Measurements from ENCODE around the gene C10orf67.
A peak's percentile ranks its signal among the peaks of the same experiment; 100 is the strongest.

C10orf67 gene

GRCh38 chr10:23343591-23344240 lies 881 bp downstream of the C10orf67 start:
- H3K9ac ChIP-seq (ENCODE audit: low read depth in 1 of 2, low read length in 2 of 2), result no peak overlapping the region
- H3K9me3 ChIP-seq (ENCODE audit: control insufficient read depth in 1 of 2, low read length in 2 of 2), result no peaks in the 10 kb centered on the region
- H3K27me3 ChIP-seq (ENCODE audit: control insufficient read depth in 1 of 2, insufficient read depth in 2 of 2, low read length in 2 of 2), result no peaks in the 10 kb centered on the region
- no peak overlapping the region for H3K27ac ChIP-seq (ENCODE audit: low read depth, low read length)
- H3K4me1 ChIP-seq (ENCODE audit: control insufficient read depth in 1 of 2, insufficient read depth in 2 of 2, low read length in 2 of 2), result peaks cover 0 to 5% of the 10 kb centered on the region in 2 donors
- no peaks in the 10 kb centered on the region for H3K36me3 ChIP-seq (ENCODE audit: control insufficient read depth in 1 of 2, insufficient read depth in 2 of 2, low read length in 2 of 2)
- peak overlapping the region; percentile 58 to 79 for H3K4me3 ChIP-seq (ENCODE audit: low read depth in 1 of 2, low read length in 2 of 2)

- H3K36me3 ChIP-seq (ENCODE audit: control insufficient read depth in 1 of 2, insufficient read depth in 2 of 2, low read length in 2 of 2), result no peaks in the 10 kb centered on the region
- H3K27me3 ChIP-seq (ENCODE audit: control insufficient read depth in 1 of 2, insufficient read depth in 2 of 2, low read length in 2 of 2), result no peaks in the 10 kb centered on the region
- no peak overlapping the region for H3K27ac ChIP-seq (ENCODE audit: low read depth, low read length)
- H3K4me3 ChIP-seq (ENCODE audit: low read depth in 1 of 2, low read length in 2 of 2), result no peak overlapping the region
- no peak overlapping the region for H3K9ac ChIP-seq (ENCODE audit: low read depth in 1 of 2, low read length in 2 of 2)
- peaks cover 0 to 5% of the 10 kb centered on the region in 2 donors for H3K4me1 ChIP-seq (ENCODE audit: control insufficient read depth in 1 of 2, insufficient read depth in 2 of 2, low read length in 2 of 2)
- H3K9me3 ChIP-seq (ENCODE audit: control insufficient read depth in 1 of 2, low read length in 2 of 2), result no peaks in the 10 kb centered on the region
Measured at GRCh38 chr10:23342213-23342884, 2.2 kb downstream of the C10orf67 start.

DNA sequence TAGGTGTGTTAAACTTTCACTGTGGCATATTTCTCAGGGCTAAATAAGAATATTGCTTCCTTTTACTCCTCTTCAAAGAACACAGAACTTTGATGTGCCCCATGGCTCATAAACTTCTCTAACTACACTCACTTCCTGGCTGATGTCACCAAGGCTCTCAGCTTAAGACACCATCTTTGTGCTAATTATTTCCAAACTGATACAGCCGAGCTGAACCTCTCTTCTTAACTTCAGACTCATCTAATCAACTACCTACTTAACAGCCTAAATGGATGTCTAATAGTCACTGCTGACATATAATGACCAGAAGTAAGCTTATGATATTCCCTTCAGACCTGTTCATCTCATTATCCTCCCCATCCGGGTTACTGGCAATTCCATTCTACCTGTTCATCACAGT lies 3.6 kb downstream of the C10orf67 start:
- Histone ChIP-seq H3K27me3 (ENCODE audit: control insufficient read depth in 1 of 2, insufficient read depth in 2 of 2, low read length in 2 of 2) (no peaks in the 10 kb centered on the region), H3K27ac (ENCODE audit: low read depth, low read length) (no peak overlapping the region), H3K9me3 (ENCODE audit: control insufficient read depth in 1 of 2, low read length in 2 of 2) (no peaks in the 10 kb centered on the region), H3K36me3 (ENCODE audit: control insufficient read depth in 1 of 2, insufficient read depth in 2 of 2, low read length in 2 of 2) (no peaks in the 10 kb centered on the region), H3K4me1 (ENCODE audit: control insufficient read depth in 1 of 2, insufficient read depth in 2 of 2, low read length in 2 of 2) (peaks cover 0 to 5% of the 10 kb centered on the region in 2 donors), H3K4me3 (ENCODE audit: low read depth in 1 of 2, low read length in 2 of 2) (no peak overlapping the region), H3K9ac (ENCODE audit: low read depth in 1 of 2, low read length in 2 of 2) (no peak overlapping the region)

- no peaks in the 10 kb centered on the region for H3K36me3 ChIP-seq (ENCODE audit: control insufficient read depth in 1 of 2, insufficient read depth in 2 of 2, low read length in 2 of 2)
- peaks cover 0 to 5% of the 10 kb centered on the region in 2 donors for H3K4me1 ChIP-seq (ENCODE audit: control insufficient read depth in 1 of 2, insufficient read depth in 2 of 2, low read length in 2 of 2)
- no peaks in the 10 kb centered on the region for H3K27me3 ChIP-seq (ENCODE audit: control insufficient read depth in 1 of 2, insufficient read depth in 2 of 2, low read length in 2 of 2)
- no peaks in the 10 kb centered on the region for H3K9me3 ChIP-seq (ENCODE audit: control insufficient read depth in 1 of 2, low read length in 2 of 2)
- H3K27ac ChIP-seq (ENCODE audit: low read depth, low read length), result no peak overlapping the region
- H3K9ac ChIP-seq (ENCODE audit: low read depth in 1 of 2, low read length in 2 of 2), result no peak overlapping the region
- H3K4me3 ChIP-seq (ENCODE audit: low read depth in 1 of 2, low read length in 2 of 2), result no peak overlapping the region
Measured at GRCh38 chr10:23340354-23340753, 4.2 kb downstream of the C10orf67 start.

GRCh38 chr10:23338886-23339285 lies 5.7 kb downstream of the C10orf67 start:
- H3K36me3 ChIP-seq (ENCODE audit: control insufficient read depth in 1 of 2, insufficient read depth in 2 of 2, low read length in 2 of 2), result no peaks in the 10 kb centered on the region
- no peak overlapping the region for H3K27ac ChIP-seq (ENCODE audit: low read depth, low read length)
- no peaks in the 10 kb centered on the region for H3K27me3 ChIP-seq (ENCODE audit: control insufficient read depth in 1 of 2, insufficient read depth in 2 of 2, low read length in 2 of 2)
- no peaks in the 10 kb centered on the region for H3K9me3 ChIP-seq (ENCODE audit: control insufficient read depth in 1 of 2, low read length in 2 of 2)
- no peaks in the 10 kb centered on the region for H3K4me1 ChIP-seq (ENCODE audit: control insufficient read depth in 1 of 2, insufficient read depth in 2 of 2, low read length in 2 of 2)
- no peak overlapping the region for H3K9ac ChIP-seq (ENCODE audit: low read depth in 1 of 2, low read length in 2 of 2)
- no peak overlapping the region for H3K4me3 ChIP-seq (ENCODE audit: low read depth in 1 of 2, low read length in 2 of 2)

DNA sequence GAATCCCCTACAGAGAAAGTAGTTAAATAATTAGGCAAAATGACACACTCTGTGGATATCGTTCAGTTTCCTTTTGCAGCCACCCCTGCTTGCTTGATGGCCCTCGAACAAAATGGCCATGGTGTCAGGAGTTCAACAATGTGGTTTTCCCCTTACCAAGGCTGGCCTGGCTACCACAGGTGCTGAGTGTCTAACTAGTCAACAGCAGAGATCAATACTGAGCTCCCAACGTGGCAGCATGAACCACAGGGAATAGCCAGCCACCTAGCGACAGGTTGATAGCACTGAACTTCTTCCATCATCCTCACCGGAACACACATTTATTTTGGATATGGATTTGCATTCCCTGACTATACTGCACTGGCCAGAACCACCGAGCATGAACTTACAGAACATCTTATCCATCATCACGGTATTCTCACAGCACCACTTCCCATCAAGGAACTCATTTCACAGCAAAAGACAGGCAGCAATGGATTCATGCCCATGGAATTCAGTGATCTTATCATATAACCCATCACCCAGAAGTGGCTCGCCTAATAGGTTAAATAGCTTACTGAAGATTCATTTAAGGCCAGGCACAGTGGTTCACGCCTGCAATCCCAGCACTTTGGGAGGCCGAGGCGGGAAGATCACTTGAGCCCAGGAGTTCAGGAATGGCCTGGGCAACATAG lies 6.3 kb downstream of the C10orf67 start:
- Histone ChIP-seq H3K9me3 (ENCODE audit: control insufficient read depth in 1 of 2, low read length in 2 of 2) (no peaks in the 10 kb centered on the region), H3K9ac (ENCODE audit: low read depth in 1 of 2, low read length in 2 of 2) (no peak overlapping the region), H3K27ac (ENCODE audit: low read depth, low read length) (no peak overlapping the region), H3K36me3 (ENCODE audit: control insufficient read depth in 1 of 2, insufficient read depth in 2 of 2, low read length in 2 of 2) (no peaks in the 10 kb centered on the region), H3K27me3 (ENCODE audit: control insufficient read depth in 1 of 2, insufficient read depth in 2 of 2, low read length in 2 of 2) (no peaks in the 10 kb centered on the region), H3K4me1 (ENCODE audit: control insufficient read depth in 1 of 2, insufficient read depth in 2 of 2, low read length in 2 of 2) (no peaks in the 10 kb centered on the region), H3K4me3 (ENCODE audit: low read depth in 1 of 2, low read length in 2 of 2) (no peak overlapping the region)

GRCh38 chr10:23337616-23338015 lies 7.0 kb downstream of the C10orf67 start:
- H3K9ac ChIP-seq (ENCODE audit: low read depth in 1 of 2, low read length in 2 of 2), result no peak overlapping the region
- no peaks in the 10 kb centered on the region for H3K27me3 ChIP-seq (ENCODE audit: control insufficient read depth in 1 of 2, insufficient read depth in 2 of 2, low read length in 2 of 2)
- H3K4me1 ChIP-seq (ENCODE audit: control insufficient read depth in 1 of 2, insufficient read depth in 2 of 2, low read length in 2 of 2), result no peaks in the 10 kb centered on the region

DNA sequence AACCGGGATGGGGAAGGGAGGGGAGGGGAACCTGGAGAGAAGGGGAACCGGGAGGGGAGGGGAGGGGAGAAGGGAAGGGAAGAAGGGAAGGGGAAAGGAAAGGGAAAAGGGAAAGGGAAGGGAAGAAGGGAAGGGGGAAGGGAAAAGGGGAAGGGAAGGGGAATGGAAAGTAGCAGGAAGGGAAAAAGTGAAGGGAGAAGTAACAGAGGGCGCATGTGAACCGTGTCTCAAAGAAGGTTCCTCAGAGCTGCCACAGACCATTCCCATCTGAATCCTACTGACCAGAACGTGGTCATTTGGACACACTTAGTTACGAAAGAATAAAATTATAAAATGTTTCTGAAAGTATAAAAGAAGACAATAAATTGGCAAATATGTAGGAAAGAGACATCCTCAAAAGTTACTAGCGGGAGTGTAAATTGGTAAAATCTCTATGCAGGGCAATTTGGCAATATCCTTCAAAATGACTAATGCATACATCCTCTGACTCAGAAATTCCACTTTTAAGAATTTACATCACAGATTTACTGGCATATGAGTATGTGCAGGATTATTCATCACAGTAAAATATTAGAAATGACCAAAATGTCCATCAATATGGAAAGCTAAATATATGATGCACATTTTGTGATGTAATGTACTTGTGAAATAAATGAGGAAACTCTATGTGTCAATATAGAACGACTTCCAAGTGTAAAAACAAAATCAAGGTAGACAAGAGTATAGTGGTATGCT lies 12.9 kb downstream of the C10orf67 start:
- Histone ChIP-seq H3K4me3 (ENCODE audit: low read depth in 1 of 2, low read length in 2 of 2) (no peak overlapping the region), H3K27ac (ENCODE audit: low read depth, low read length) (no peak overlapping the region), H3K4me1 (ENCODE audit: control insufficient read depth in 1 of 2, insufficient read depth in 2 of 2, low read length in 2 of 2) (no peaks in the 10 kb centered on the region), H3K9me3 (ENCODE audit: control insufficient read depth in 1 of 2, low read length in 2 of 2) (no peaks in the 10 kb centered on the region), H3K36me3 (ENCODE audit: control insufficient read depth in 1 of 2, insufficient read depth in 2 of 2, low read length in 2 of 2) (no peaks in the 10 kb centered on the region), H3K9ac (ENCODE audit: low read depth in 1 of 2, low read length in 2 of 2) (no peak overlapping the region), H3K27me3 (ENCODE audit: control insufficient read depth in 1 of 2, insufficient read depth in 2 of 2, low read length in 2 of 2) (no peaks in the 10 kb centered on the region)

More at GRCh38 chr10:23337616-23338015, 7.0 kb downstream of the C10orf67 start:
- no peaks in the 10 kb centered on the region for H3K36me3 ChIP-seq (ENCODE audit: control insufficient read depth in 1 of 2, insufficient read depth in 2 of 2, low read length in 2 of 2)
- no peak overlapping the region for H3K4me3 ChIP-seq (ENCODE audit: low read depth in 1 of 2, low read length in 2 of 2)
- no peak overlapping the region for H3K27ac ChIP-seq (ENCODE audit: low read depth, low read length)
- no peaks in the 10 kb centered on the region for H3K9me3 ChIP-seq (ENCODE audit: control insufficient read depth in 1 of 2, low read length in 2 of 2)

GRCh38 chr10:23330948-23331347 lies 13.6 kb downstream of the C10orf67 start:
- Histone ChIP-seq H3K4me3 (ENCODE audit: low read depth in 1 of 2, low read length in 2 of 2) (no peak overlapping the region), H3K27ac (ENCODE audit: low read depth, low read length) (no peak overlapping the region), H3K4me1 (ENCODE audit: control insufficient read depth in 1 of 2, insufficient read depth in 2 of 2, low read length in 2 of 2) (no peaks in the 10 kb centered on the region), H3K9me3 (ENCODE audit: control insufficient read depth in 1 of 2, low read length in 2 of 2) (no peaks in the 10 kb centered on the region), H3K36me3 (ENCODE audit: control insufficient read depth in 1 of 2, insufficient read depth in 2 of 2, low read length in 2 of 2) (no peaks in the 10 kb centered on the region), H3K9ac (ENCODE audit: low read depth in 1 of 2, low read length in 2 of 2) (no peak overlapping the region), H3K27me3 (ENCODE audit: control insufficient read depth in 1 of 2, insufficient read depth in 2 of 2, low read length in 2 of 2) (no peaks in the 10 kb centered on the region)

Data from duodenal mucosa (tissue), 2 donors.